Measurements from ENCODE around the gene AOC1.

AOC1 gene, protein sequence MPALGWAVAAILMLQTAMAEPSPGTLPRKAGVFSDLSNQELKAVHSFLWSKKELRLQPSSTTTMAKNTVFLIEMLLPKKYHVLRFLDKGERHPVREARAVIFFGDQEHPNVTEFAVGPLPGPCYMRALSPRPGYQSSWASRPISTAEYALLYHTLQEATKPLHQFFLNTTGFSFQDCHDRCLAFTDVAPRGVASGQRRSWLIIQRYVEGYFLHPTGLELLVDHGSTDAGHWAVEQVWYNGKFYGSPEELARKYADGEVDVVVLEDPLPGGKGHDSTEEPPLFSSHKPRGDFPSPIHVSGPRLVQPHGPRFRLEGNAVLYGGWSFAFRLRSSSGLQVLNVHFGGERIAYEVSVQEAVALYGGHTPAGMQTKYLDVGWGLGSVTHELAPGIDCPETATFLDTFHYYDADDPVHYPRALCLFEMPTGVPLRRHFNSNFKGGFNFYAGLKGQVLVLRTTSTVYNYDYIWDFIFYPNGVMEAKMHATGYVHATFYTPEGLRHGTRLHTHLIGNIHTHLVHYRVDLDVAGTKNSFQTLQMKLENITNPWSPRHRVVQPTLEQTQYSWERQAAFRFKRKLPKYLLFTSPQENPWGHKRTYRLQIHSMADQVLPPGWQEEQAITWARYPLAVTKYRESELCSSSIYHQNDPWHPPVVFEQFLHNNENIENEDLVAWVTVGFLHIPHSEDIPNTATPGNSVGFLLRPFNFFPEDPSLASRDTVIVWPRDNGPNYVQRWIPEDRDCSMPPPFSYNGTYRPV

DNA sequence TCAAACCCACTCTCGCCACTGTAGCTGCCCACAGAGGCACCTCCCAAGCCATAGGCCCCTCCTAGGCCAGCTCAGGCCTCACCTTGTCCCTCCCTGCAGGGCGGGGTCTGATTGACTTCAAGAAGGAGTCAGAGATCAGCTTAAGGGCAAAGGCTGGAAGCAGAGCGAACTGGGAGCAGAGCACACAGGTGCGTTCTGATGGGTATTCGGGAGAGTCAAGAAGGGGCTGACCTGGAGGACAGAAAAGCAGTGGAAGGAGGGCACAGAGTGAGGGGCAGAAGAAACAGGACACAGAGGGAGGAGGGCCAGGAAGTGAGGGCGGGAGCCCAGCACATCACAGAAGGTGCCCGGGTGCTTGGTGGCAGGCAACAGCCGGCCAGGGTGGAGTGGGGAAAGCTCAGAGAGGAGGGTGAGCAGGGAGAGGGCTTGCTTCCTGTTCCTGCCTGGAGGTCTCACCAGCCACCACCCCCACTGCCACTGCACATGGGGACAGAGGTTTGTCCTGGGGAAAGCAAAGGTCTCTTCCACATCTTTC lies at the start of gene AOC1:
Gene AOC1 (plus strand): TSS at position 147 of the 535 bp plus-strand sequence. CDS start 3,954 bp downstream, outside the sequence.
- POLR2A ChIA-PET = no interaction called here
- Histone ChIP-seq H3K27ac (ENCODE audit: extremely low read depth, low read depth, low read length) (no peak within 1 kb of the TSS), H3K4me1 (ENCODE audit: control insufficient read depth, insufficient read depth, low read length) (no peaks in the 10 kb centered on the region), H3K36me3 (ENCODE audit: control insufficient read depth in 2 of 2, insufficient read depth in 1 of 2, low read length in 2 of 2) (no peaks in the 10 kb centered on the region), H3K9me3 (ENCODE audit: control insufficient read depth, insufficient read depth, low read depth, low read length) (no peaks in the 10 kb centered on the region), H3K4me3 (ENCODE audit: low read depth, low read length) (no peak within 1 kb of the TSS)
- TF ChIP-seq ZNF768 (tag by site-specific recombination; IDR thresholded peaks at IDR 0.05) (no peak), IKZF3 (tag by site-specific recombination; IDR thresholded peaks at IDR 0.05) (no peak), ZFP37 (tag by site-specific recombination; IDR thresholded peaks at IDR 0.05) (no peak), ZNF776 (tag by site-specific recombination; IDR thresholded peaks at IDR 0.05; ENCODE audit: borderline replicate concordance) (no peak), ZNF747 (tag by site-specific recombination; IDR thresholded peaks at IDR 0.05) (no peak), MZF1 (tag by site-specific recombination; IDR thresholded peaks at IDR 0.05; ENCODE audit: borderline replicate concordance) (no peak), ZNF501 (tag by site-specific recombination; IDR thresholded peaks at IDR 0.05) (no peak), RBAK (tag by site-specific recombination; IDR thresholded peaks at IDR 0.05) (no peak), ZNF174 (tag by site-specific recombination; IDR thresholded peaks at IDR 0.05) (no peak), ZNF529 (tag by site-specific recombination; IDR thresholded peaks at IDR 0.05; ENCODE audit: insufficient replicate concordance) (no peak)
- TF ChIP-seq, protein P1, sequence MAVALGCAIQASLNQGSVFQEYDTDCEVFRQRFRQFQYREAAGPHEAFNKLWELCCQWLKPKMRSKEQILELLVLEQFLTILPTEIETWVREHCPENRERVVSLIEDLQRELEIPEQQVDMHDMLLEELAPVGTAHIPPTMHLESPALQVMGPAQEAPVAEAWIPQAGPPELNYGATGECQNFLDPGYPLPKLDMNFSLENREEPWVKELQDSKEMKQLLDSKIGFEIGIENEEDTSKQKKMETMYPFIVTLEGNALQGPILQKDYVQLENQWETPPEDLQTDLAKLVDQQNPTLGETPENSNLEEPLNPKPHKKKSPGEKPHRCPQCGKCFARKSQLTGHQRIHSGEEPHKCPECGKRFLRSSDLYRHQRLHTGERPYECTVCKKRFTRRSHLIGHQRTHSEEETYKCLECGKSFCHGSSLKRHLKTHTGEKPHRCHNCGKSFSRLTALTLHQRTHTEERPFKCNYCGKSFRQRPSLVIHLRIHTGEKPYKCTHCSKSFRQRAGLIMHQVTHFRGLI (tag by site-specific recombination; IDR thresholded peaks at IDR 0.05) = no peak
- TF ChIP-seq, protein P2, sequence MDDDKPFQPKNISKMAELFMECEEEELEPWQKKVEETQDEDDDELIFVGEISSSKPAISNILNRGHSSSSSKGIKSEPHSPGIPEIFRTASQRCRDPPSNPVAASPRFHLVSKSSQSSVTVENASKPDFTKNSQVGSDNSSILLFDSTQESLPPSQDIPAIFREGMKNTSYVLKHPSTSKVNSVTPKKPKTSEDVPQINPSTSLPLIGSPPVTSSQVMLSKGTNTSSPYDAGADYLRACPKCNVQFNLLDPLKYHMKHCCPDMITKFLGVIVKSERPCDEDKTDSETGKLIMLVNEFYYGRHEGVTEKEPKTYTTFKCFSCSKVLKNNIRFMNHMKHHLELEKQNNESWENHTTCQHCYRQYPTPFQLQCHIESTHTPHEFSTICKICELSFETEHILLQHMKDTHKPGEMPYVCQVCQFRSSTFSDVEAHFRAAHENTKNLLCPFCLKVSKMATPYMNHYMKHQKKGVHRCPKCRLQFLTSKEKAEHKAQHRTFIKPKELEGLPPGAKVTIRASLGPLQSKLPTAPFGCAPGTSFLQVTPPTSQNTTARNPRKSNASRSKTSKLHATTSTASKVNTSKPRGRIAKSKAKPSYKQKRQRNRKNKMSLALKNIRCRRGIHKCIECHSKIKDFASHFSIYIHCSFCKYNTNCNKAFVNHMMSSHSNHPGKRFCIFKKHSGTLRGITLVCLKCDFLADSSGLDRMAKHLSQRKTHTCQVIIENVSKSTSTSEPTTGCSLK (tag by site-specific recombination; IDR thresholded peaks at IDR 0.05) = no peak
- TF ChIP-seq, protein P3, sequence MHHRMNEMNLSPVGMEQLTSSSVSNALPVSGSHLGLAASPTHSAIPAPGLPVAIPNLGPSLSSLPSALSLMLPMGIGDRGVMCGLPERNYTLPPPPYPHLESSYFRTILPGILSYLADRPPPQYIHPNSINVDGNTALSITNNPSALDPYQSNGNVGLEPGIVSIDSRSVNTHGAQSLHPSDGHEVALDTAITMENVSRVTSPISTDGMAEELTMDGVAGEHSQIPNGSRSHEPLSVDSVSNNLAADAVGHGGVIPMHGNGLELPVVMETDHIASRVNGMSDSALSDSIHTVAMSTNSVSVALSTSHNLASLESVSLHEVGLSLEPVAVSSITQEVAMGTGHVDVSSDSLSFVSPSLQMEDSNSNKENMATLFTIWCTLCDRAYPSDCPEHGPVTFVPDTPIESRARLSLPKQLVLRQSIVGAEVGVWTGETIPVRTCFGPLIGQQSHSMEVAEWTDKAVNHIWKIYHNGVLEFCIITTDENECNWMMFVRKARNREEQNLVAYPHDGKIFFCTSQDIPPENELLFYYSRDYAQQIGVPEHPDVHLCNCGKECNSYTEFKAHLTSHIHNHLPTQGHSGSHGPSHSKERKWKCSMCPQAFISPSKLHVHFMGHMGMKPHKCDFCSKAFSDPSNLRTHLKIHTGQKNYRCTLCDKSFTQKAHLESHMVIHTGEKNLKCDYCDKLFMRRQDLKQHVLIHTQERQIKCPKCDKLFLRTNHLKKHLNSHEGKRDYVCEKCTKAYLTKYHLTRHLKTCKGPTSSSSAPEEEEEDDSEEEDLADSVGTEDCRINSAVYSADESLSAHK (tag by site-specific recombination; IDR thresholded peaks at IDR 0.05) = no peak
- CTCF ChIA-PET = interaction anchor here (0.5 to 0.7 kb wide), 2 partner anchors 20 to 165 kb away, joined by 4 to 5 read pairs; no protein-coding TSS in a partner anchor

DNA sequence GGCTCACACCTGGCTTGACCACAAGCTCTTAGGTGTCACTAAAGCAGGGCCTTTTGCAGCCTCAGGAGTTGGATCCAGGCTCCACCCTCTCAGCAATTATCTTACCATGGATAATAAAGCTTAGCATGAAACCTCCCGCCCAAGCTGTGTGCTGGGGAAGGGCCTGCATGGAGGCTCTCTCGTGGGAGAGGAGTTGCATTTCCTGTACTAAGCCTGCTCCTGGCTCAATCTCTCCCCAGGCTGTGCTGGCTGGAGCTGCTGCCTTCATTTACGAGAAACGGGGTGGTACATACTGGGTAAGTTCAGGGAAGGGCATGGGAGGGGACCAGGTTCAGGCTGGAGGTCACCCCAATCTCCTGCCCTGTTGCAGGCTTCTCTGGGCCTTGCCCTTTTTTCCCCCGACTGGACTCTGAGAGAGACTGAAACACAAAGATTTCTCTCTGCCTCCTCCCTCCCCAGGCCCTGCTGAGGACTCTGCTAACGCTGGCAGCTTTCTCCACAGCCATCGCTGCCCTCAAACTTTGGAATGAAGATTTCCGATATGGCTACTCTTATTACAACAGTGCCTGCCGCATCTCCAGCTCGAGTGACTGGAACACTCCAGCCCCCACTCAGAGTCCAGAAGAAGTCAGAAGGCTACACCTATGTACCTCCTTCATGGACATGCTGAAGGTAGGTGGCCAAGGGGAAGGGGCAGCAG lies 49.0 kb upstream of the AOC1 start:
- H3K27ac ChIP-seq (ENCODE audit: extremely low read depth, low read depth, low read length) = no peak overlapping the region
- H3K9me3 ChIP-seq (ENCODE audit: control insufficient read depth, insufficient read depth, low read depth, low read length) = no peaks in the 10 kb centered on the region
- no peak overlapping the region for H3K4me3 ChIP-seq (ENCODE audit: low read depth, low read length)
- no peaks in the 10 kb centered on the region for H3K36me3 ChIP-seq (ENCODE audit: control insufficient read depth in 2 of 2, insufficient read depth in 1 of 2, low read length in 2 of 2)
- POLR2A ChIA-PET = no interaction called here
- no peaks in the 10 kb centered on the region for H3K4me1 ChIP-seq (ENCODE audit: control insufficient read depth, insufficient read depth, low read length)
- CTCF ChIA-PET = interaction anchor here (0.6 kb wide), 2 partner anchors 12 to 13 kb away, joined by 3 to 4 read pairs; no protein-coding TSS in a partner anchor
- TF ChIP-seq SP2 (tag by site-specific recombination; IDR thresholded peaks at IDR 0.05) (no peak), GLIS1 (tag by site-specific recombination; IDR thresholded peaks at IDR 0.05) (no peak), ZNF394 (tag by site-specific recombination; IDR thresholded peaks at IDR 0.05; ENCODE audit: borderline replicate concordance) (no peak), ZNF600 (tag by site-specific recombination; IDR thresholded peaks at IDR 0.05) (no peak)
- TF ChIP-seq, protein P4, sequence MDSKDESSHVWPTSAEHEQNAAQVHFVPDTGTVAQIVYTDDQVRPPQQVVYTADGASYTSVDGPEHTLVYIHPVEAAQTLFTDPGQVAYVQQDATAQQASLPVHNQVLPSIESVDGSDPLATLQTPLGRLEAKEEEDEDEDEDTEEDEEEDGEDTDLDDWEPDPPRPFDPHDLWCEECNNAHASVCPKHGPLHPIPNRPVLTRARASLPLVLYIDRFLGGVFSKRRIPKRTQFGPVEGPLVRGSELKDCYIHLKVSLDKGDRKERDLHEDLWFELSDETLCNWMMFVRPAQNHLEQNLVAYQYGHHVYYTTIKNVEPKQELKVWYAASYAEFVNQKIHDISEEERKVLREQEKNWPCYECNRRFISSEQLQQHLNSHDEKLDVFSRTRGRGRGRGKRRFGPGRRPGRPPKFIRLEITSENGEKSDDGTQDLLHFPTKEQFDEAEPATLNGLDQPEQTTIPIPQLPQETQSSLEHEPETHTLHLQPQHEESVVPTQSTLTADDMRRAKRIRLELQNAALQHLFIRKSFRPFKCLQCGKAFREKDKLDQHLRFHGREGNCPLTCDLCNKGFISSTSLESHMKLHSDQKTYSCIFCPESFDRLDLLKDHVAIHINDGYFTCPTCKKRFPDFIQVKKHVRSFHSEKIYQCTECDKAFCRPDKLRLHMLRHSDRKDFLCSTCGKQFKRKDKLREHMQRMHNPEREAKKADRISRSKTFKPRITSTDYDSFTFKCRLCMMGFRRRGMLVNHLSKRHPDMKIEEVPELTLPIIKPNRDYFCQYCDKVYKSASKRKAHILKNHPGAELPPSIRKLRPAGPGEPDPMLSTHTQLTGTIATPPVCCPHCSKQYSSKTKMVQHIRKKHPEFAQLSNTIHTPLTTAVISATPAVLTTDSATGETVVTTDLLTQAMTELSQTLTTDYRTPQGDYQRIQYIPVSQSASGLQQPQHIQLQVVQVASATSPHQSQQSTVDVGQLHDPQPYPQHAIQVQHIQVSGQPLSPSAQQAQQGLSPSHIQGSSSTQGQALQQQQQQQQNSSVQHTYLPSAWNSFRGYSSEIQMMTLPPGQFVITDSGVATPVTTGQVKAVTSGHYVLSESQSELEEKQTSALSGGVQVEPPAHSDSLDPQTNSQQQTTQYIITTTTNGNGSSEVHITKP (tag by site-specific recombination; IDR thresholded peaks at IDR 0.05) = no peak
